Mammary epithelial cell (primary cell): ENCODE measurements around the gene PPARA.

Source experiments
- CTCF ChIP-seq, 2 donors: IDR thresholded peaks in 1 of 2; conservative IDR thresholded peaks in 1 of 2; 2 replicates each; pipeline ENCODE4 v1.5.1; 2011 to 2012; ENCODE audit warnings: inconsistent platforms in 2 of 2, low read length in 2 of 2, mild to moderate bottlenecking in 2 of 2, control low read depth in 1 of 2, low read depth in 1 of 2; ENCODE audit not compliant: insufficient read depth in 1 of 2; ENCODE audit errors: extremely low read depth in 1 of 2
- EZH2 ChIP-seq: IDR thresholded peaks from 2 replicates; pipeline ENCODE4 v1.6.1; 2012; ENCODE audit warnings: low read length, inconsistent platforms, borderline replicate concordance

DNA sequence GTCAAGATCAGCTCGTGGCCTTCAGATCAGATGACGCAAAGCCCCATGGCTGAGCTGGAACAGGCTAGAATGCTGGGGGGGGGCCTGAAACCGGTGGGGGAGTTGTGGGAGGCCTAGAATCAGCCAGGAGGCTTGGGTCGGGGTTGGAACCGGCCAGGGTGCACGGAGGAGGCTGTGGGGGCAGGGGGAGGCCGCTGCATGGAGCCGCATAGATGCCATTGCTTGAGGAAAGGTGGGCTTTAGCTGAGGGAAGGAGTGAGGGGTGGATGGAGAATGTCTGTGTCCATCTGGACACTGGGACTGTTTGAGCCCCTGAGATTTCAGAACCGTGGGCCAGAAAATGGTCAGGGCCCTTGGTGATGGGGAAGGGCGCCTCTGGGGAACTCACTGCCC is 74.6 kb downstream of the PPARA start:
- no peak for TF ChIP-seq CTCF (conservative IDR thresholded peaks at IDR 0.05 in 1 of 2, IDR thresholded peaks at IDR 0.05 in 1 of 2; ENCODE audit: extremely low read depth in 1 of 2, insufficient read depth in 1 of 2, low read depth in 1 of 2, low read length in 2 of 2)
- no peak for TF ChIP-seq EZH2
